BJ (cell line): Measurements from ENCODE around the gene ARID3B. TPM values are rescaled to one million over a fixed set of nuclear protein-coding genes. Genes with fewer than 3 reads are reported as not detected.

Experiments used
- CTCF ChIA-PET: fragments of 350-600 bp; formaldehyde crosslinking; extraction: SDS; loops from one replicate; lab custom pipeline; 2021; ENCODE audit warnings: antibody characterized with exemption, inconsistent platforms; lab: Yijun Ruan, JAX
- POLR2A ChIA-PET: fragments of 300-600 bp; sonication (Branson Sonifier 250); formaldehyde crosslinking; extraction: SDS; loops from one replicate; lab custom pipeline; 2021; ENCODE audit warnings: antibody characterized with exemption; lab: Charles Lee
- DNase-seq: peaks from one replicate; pipeline ENCODE4 v3.0.0-alpha.2; 2011; ENCODE audit warnings: low read depth
- H3K27me3 ChIP-seq: 2 replicates; pipeline ENCODE4 v1.6.0; 2011; ENCODE audit warnings: low read length; ENCODE audit not compliant: control insufficient read depth, insufficient read depth
- H3K36me3 ChIP-seq: 2 replicates; pipeline ENCODE4 v1.5.1; 2011; ENCODE audit warnings: low read length; ENCODE audit not compliant: control insufficient read depth, insufficient read depth
- H3K4me3 ChIP-seq: 2 replicates; pipeline ENCODE4 v1.5.1; 2011; ENCODE audit warnings: low read depth, mild to moderate bottlenecking, control low read depth, low read length
- polyA plus RNA-seq: library from polyadenylated mRNA; depleted of rRNA; stranded (reverse); fragments of >200 nt; gene quantifications from 2 replicates; pipeline ENCODE4 v1.2.3, GENCODE V29; 2011
- TF ChIP-seq, protein P1 (sequence below): IDR thresholded peaks from 2 replicates; pipeline ENCODE4 v1.5.1; 2011; ENCODE audit warnings: low read depth, mild to moderate bottlenecking, control low read depth, inconsistent platforms, low read length, moderate library complexity; ENCODE audit not compliant: insufficient read depth

Gene ARID3B
- polyA plus RNA-seq, 1 experiment, result 1.5 TPM

DNA sequence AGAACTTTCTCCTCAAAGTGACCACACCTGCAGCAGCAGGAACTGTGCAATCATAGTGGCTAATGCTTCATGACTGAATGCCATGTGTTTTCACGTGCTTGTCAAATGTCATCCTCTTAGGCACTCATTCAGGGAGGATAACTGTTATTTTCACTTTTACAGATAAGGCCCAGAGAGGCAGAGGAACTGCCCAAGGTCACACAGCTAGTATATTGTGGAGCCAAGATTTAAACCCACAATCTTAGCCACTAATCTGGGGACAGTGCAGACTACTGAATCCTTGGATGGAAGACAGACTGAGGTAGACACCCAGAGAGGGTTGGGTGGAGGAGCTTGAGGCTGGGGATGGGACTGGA, 64.8 kb downstream of the ARID3B start:
- Histone ChIP-seq H3K36me3 (no peaks in the 10 kb centered on the region), H3K27me3 (peaks cover 5% of the 10 kb centered on the region), H3K4me3 (no peak overlapping the region)
- ChIA-PET CTCF (interaction anchor here (0.7 kb wide), 1 partner anchor 26 kb away, joined by 3 read pairs; no protein-coding TSS in a partner anchor), POLR2A (no interaction called here)
- no peak for DNase-seq
- TF ChIP-seq, protein P1, sequence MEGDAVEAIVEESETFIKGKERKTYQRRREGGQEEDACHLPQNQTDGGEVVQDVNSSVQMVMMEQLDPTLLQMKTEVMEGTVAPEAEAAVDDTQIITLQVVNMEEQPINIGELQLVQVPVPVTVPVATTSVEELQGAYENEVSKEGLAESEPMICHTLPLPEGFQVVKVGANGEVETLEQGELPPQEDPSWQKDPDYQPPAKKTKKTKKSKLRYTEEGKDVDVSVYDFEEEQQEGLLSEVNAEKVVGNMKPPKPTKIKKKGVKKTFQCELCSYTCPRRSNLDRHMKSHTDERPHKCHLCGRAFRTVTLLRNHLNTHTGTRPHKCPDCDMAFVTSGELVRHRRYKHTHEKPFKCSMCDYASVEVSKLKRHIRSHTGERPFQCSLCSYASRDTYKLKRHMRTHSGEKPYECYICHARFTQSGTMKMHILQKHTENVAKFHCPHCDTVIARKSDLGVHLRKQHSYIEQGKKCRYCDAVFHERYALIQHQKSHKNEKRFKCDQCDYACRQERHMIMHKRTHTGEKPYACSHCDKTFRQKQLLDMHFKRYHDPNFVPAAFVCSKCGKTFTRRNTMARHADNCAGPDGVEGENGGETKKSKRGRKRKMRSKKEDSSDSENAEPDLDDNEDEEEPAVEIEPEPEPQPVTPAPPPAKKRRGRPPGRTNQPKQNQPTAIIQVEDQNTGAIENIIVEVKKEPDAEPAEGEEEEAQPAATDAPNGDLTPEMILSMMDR, result no peak

DNA sequence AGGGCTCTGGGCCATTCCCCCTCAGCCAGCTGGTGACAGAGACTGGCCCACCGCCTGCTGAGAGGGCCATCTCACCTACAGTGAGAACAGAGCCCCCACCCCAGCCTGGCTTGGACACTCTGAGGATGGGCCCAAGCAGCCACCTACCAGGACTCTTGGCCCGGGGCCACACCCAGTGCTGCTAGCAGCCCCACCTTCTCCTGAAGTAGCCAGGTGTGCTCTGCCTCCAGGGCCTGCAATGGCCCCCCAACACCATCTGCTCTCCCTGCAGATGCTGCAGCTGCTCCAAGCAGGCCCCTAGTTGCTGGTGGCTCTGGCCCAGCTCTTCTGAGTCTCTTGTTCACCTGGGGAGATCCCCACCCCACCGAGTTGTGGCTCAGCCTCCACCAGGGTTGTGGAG, 67.8 kb downstream of the ARID3B start:
- no peak for DNase-seq
- ChIA-PET CTCF (interaction anchor here (0.9 kb wide), 1 partner anchor 23 kb away, joined by 4 read pairs; no protein-coding TSS in a partner anchor), POLR2A (no interaction called here)
- H3K36me3 ChIP-seq, result no peaks in the 10 kb centered on the region
- peaks cover 5% of the 10 kb centered on the region for H3K27me3 ChIP-seq
- TF ChIP-seq, protein P1, result no peak
- H3K4me3 ChIP-seq, result no peak overlapping the region

DNA sequence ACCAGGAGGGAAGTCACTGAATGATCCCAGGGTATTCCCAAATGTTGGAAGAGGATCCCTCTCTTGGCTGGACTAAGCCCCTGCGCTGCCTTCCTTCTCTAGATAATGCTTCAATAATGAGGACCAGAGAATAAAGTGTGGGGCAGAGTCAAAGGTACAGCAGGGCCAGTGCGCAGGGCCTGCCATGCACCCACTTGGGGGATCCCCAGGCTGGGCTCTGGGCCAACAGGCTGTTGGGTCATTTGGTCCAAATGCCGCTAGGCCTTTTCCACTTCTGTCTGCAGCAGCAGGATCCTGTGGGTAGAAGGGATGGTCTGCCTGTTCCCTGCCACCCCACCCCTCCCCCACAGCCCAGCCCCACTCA, 68.9 kb downstream of the ARID3B start:
- H3K36me3 ChIP-seq, result no peaks in the 10 kb centered on the region
- H3K4me3 ChIP-seq, result no peak overlapping the region
- ChIA-PET CTCF (interaction anchor here (1.0 kb wide), 1 partner anchor 120 kb away, joined by 3 read pairs; no protein-coding TSS in a partner anchor), POLR2A (no interaction called here)
- TF ChIP-seq, protein P1, result no peak
- no peak for DNase-seq
- peaks cover 5% of the 10 kb centered on the region for H3K27me3 ChIP-seq

- ChIA-PET CTCF (interaction anchor here (1.0 kb wide), 1 partner anchor 121 kb away, joined by 3 read pairs; no protein-coding TSS in a partner anchor), POLR2A (no interaction called here)
- H3K4me3 ChIP-seq, result no peak overlapping the region
- TF ChIP-seq, protein P1, result no peak
- peaks cover 5% of the 10 kb centered on the region for H3K27me3 ChIP-seq
- DNase-seq, result no peak
- no peaks in the 10 kb centered on the region for H3K36me3 ChIP-seq
Observed at GRCh38 chr15:74610302-74610951, 69.4 kb downstream of the ARID3B start.

DNA sequence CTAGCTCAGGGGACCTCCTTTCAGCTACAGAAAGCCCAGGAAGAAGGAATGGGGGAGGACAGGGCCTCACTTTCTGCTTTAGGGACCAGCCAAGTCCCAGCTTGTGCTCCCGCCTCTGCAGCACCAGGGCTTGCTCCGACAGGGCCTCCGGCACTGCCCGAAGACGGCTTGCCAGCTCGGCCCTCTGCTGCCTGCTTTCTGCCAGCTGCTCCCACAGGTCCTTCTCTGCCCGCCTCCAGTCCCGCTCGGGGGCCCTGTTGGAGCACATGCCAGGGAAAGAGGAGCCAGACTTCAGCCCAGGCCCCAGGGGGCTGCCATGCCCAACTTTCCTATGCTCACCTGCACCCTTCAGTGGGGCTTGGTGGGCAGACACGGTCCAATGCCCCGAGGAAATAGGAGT, 70.3 kb downstream of the ARID3B start:
- Histone ChIP-seq H3K4me3 (no peak overlapping the region), H3K36me3 (no peaks in the 10 kb centered on the region), H3K27me3 (peaks cover 5% of the 10 kb centered on the region)
- no peak for DNase-seq
- TF ChIP-seq, protein P1, result no peak
- CTCF ChIA-PET, result no interaction called here
- POLR2A ChIA-PET, result no interaction called here
